ENCODE measurements around the gene TAF8.

Gene TAF8

DNA sequence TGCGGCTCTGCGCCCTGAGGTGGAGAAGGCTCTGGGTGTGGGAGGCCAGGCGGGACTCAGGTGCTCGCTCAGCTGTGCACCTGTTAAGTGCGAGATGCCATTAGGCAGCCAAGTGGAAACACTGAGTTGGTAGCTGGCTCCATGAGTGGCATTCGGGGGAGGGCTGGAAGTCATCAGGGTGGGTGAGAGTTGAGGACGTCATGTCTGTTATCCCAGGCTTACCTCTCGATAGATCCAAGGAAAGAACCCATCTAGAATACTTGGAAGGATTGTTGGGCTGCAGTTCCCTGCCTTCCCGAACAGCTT, 41.3 kb downstream of the TAF8 start:
- no peaks in the 10 kb centered on the region for H3K4me1 ChIP-seq (ENCODE audit: insufficient read depth, low read length)

DNA sequence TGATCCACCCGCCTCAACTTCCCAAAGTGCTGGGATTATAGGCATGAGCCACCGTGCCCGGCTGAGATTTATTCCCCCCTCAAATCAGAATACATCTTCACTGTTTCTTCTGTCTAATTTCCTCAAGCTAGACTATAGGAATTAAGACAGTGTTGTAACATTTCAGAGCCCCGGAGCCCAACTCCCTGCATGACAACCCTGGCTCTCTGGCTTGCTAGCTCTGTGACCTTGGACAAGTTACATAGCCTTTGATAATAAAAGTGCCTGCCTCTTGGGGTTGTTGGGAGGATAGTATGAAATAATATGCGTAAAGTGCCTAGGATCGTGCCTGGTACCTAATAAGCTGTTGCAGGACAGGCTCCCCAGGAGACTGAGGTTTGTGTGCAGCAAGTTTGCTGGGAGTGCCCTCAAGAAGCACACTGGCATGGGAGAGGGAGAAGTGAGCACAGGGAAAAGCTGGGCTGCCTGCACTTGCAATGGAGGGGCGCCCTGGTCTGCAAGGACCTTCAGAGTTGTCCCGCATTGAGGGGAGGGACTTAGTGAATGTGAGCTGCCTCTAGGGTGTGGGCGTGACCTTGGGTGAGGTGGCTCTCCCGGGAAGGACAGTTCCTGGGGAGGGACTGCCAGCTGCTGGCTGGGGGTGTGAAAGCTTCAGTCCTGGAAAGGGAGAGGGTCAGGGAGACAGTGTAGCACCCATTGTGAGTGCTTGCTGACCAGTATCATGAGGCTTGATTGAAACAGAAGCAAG, 43.4 kb downstream of the TAF8 start:
- Histone ChIP-seq H3K36me3 (ENCODE audit: insufficient read depth, low read length) (no peaks in the 10 kb centered on the region), H3K4me1 (ENCODE audit: insufficient read depth, low read length) (no peaks in the 10 kb centered on the region), H3K4me3 (ENCODE audit: low read depth in 1 of 2, low read length in 2 of 2) (no peak overlapping the region), H3K27ac (ENCODE audit: low read depth, low read length) (no peak overlapping the region), H3K27me3 (ENCODE audit: control insufficient read depth in 1 of 2, insufficient read depth in 2 of 2, low read length in 2 of 2) (no peaks in the 10 kb centered on the region), H3K9me3 (ENCODE audit: low read length) (no peaks in the 10 kb centered on the region), H3K9ac (ENCODE audit: low read length) (no peak overlapping the region)

More for the DNA sequence above, 41.3 kb downstream of the TAF8 start:
- Histone ChIP-seq H3K9me3 (ENCODE audit: low read length) (no peaks in the 10 kb centered on the region), H3K9ac (ENCODE audit: low read length) (no peak overlapping the region), H3K4me3 (ENCODE audit: low read depth in 1 of 2, low read length in 2 of 2) (no peak overlapping the region), H3K27ac (ENCODE audit: low read depth, low read length) (no peak overlapping the region), H3K36me3 (ENCODE audit: insufficient read depth, low read length) (no peaks in the 10 kb centered on the region), H3K27me3 (ENCODE audit: control insufficient read depth in 1 of 2, insufficient read depth in 2 of 2, low read length in 2 of 2) (no peaks in the 10 kb centered on the region)

DNA sequence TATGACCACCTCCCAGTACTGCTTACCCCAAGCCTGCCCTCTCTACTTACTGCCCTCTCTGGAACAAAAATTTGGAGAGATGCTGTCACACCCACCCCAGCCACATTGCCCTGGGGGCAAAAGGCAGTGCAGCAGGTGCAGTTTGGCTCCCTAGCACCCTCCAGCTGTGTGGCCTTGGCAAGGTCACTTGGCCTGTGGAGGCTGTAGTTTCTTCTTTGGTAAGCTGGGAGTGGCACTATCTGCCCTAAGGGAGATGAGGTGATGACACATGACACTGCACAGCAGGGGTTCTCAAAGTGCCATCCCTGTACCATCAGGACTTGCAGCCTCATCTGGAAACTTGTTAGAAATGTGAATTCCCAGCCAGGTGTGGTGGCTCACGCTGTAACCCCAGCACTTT, 44.8 kb downstream of the TAF8 start:
- H3K9ac ChIP-seq (ENCODE audit: low read length), result no peak overlapping the region
- H3K4me3 ChIP-seq (ENCODE audit: low read depth in 1 of 2, low read length in 2 of 2), result no peak overlapping the region
- no peaks in the 10 kb centered on the region for H3K9me3 ChIP-seq (ENCODE audit: low read length)
- no peaks in the 10 kb centered on the region for H3K4me1 ChIP-seq (ENCODE audit: insufficient read depth, low read length)
- H3K27me3 ChIP-seq (ENCODE audit: control insufficient read depth in 1 of 2, insufficient read depth in 2 of 2, low read length in 2 of 2), result no peaks in the 10 kb centered on the region
- no peaks in the 10 kb centered on the region for H3K36me3 ChIP-seq (ENCODE audit: insufficient read depth, low read length)
- no peak overlapping the region for H3K27ac ChIP-seq (ENCODE audit: low read depth, low read length)

DNA sequence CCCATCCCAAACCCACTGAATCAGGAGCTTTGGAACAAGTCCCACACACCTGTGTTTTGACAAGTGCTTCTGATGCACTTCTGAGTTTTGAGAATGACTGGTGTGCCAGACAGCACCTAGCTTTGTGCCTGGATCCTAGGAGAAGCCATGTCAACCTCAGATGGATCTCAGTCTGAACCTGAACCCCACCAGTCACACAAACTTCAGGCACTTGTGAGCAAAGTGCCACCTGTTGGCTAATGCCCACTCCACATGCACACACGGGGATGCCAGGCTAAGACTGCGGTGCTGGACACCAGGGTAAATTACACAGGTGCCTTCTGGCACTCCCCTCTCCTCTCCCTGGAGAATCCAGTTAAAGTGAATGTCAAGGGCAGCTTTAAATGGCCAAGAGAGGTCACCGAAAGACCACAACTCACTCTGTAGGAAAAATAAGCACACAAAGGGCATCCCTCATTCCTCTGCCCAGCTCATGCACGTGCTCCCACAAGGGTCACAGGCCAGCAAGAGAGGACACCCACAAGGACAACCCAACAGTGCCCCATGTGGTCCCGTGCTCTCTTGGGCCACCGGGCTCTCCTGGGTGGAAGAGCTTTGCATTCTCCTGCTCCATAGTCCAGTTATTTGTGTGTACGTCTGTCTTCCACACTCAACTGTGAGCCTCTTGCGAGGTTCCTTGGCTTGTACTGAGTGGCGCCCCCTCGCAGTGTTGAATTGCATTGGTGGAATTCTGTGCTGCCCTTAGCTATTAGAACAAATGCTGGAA, 45.6 kb downstream of the TAF8 start:
- H3K9me3 ChIP-seq (ENCODE audit: low read length), result no peaks in the 10 kb centered on the region
- H3K9ac ChIP-seq (ENCODE audit: low read length), result no peak overlapping the region
- no peaks in the 10 kb centered on the region for H3K36me3 ChIP-seq (ENCODE audit: insufficient read depth, low read length)
- H3K4me1 ChIP-seq (ENCODE audit: insufficient read depth, low read length), result no peaks in the 10 kb centered on the region
- H3K27me3 ChIP-seq (ENCODE audit: control insufficient read depth in 1 of 2, insufficient read depth in 2 of 2, low read length in 2 of 2), result no peaks in the 10 kb centered on the region
- no peak overlapping the region for H3K4me3 ChIP-seq (ENCODE audit: low read depth in 1 of 2, low read length in 2 of 2)
- H3K27ac ChIP-seq (ENCODE audit: low read depth, low read length), result no peak overlapping the region

GRCh38 chr6:42099340-42100028, 49.2 kb downstream of the TAF8 start:
- Histone ChIP-seq H3K27me3 (ENCODE audit: control insufficient read depth in 1 of 2, insufficient read depth in 2 of 2, low read length in 2 of 2) (peaks cover 0 to 6% of the 10 kb centered on the region in 2 donors), H3K9me3 (ENCODE audit: low read length) (no peaks in the 10 kb centered on the region), H3K4me1 (ENCODE audit: insufficient read depth, low read length) (peaks cover 10% of the 10 kb centered on the region), H3K36me3 (ENCODE audit: insufficient read depth, low read length) (no peaks in the 10 kb centered on the region), H3K4me3 (ENCODE audit: low read depth in 1 of 2, low read length in 2 of 2) (no peak overlapping the region), H3K27ac (ENCODE audit: low read depth, low read length) (no peak overlapping the region), H3K9ac (ENCODE audit: low read length) (no peak overlapping the region)

DNA sequence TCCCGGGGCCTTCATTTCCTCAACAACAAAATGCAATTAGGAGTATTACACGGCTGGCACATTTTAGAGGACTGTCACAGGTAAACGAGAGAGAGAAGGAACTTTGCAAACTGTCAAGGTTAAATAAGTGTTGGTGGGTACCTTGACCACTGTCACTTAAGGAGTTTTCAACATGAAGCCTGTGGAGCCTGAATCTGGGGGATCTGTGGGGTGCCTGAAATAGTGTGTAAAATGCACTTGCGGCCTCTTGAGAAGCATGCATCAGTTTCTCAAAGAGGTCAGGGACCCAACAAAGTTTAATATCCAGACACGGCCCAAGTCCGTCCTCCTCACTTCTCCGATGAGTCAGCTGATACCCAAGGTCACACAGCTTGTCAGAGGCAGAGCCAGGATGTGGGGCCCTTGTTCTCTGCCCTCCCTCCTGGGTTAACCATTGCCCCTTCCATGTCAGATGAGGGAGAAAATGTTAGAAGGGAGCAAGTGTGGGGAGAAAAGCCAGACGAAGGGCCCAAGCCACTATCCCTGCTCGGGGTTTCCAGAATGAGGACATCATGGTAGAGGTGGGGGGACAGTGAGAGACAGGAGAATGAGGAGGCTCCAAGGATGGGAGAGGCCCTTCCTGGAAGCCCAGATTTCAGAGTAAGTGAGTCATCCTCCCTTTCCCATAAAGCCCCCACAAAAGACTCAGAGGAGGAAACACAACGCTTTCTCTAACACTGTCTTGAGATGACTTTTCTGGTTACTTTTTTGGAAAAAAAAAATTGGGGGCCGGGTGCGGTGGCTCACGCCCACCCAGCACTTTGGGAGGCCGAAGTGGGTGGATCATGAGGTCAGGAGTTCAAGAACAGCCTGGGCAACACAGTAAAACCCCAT, 49.9 kb downstream of the TAF8 start:
- peaks cover 0 to 14% of the 10 kb centered on the region in 2 donors for H3K27me3 ChIP-seq (ENCODE audit: control insufficient read depth in 1 of 2, insufficient read depth in 2 of 2, low read length in 2 of 2)
- H3K36me3 ChIP-seq (ENCODE audit: insufficient read depth, low read length), result no peaks in the 10 kb centered on the region
- H3K9ac ChIP-seq (ENCODE audit: low read length), result no peak overlapping the region
- peaks cover 10% of the 10 kb centered on the region for H3K4me1 ChIP-seq (ENCODE audit: insufficient read depth, low read length)
- H3K4me3 ChIP-seq (ENCODE audit: low read depth in 1 of 2, low read length in 2 of 2), result no peak overlapping the region
- no peak overlapping the region for H3K27ac ChIP-seq (ENCODE audit: low read depth, low read length)
- H3K9me3 ChIP-seq (ENCODE audit: low read length), result no peaks in the 10 kb centered on the region

GRCh38 chr6:42101186-42101657, 50.9 kb downstream of the TAF8 start:
- peaks cover 0 to 14% of the 10 kb centered on the region in 2 donors for H3K27me3 ChIP-seq (ENCODE audit: control insufficient read depth in 1 of 2, insufficient read depth in 2 of 2, low read length in 2 of 2)
- H3K27ac ChIP-seq (ENCODE audit: low read depth, low read length), result peak overlapping the region; percentile 19
- no peak overlapping the region for H3K9ac ChIP-seq (ENCODE audit: low read length)
- H3K4me3 ChIP-seq (ENCODE audit: low read depth in 1 of 2, low read length in 2 of 2), result no peak overlapping the region
- peaks cover 10% of the 10 kb centered on the region for H3K4me1 ChIP-seq (ENCODE audit: insufficient read depth, low read length)
- no peaks in the 10 kb centered on the region for H3K9me3 ChIP-seq (ENCODE audit: low read length)
- no peaks in the 10 kb centered on the region for H3K36me3 ChIP-seq (ENCODE audit: insufficient read depth, low read length)

- no peak overlapping the region for H3K9ac ChIP-seq (ENCODE audit: low read length)
- peaks cover 0 to 14% of the 10 kb centered on the region in 2 donors for H3K27me3 ChIP-seq (ENCODE audit: control insufficient read depth in 1 of 2, insufficient read depth in 2 of 2, low read length in 2 of 2)
- no peak overlapping the region for H3K4me3 ChIP-seq (ENCODE audit: low read depth in 1 of 2, low read length in 2 of 2)
- no peaks in the 10 kb centered on the region for H3K9me3 ChIP-seq (ENCODE audit: low read length)
- no peaks in the 10 kb centered on the region for H3K36me3 ChIP-seq (ENCODE audit: insufficient read depth, low read length)
- no peak overlapping the region for H3K27ac ChIP-seq (ENCODE audit: low read depth, low read length)
- peaks cover 10% of the 10 kb centered on the region for H3K4me1 ChIP-seq (ENCODE audit: insufficient read depth, low read length)
These were observed 52.9 kb downstream of the TAF8 start for GRCh38 chr6:42103216-42103615.

DNA sequence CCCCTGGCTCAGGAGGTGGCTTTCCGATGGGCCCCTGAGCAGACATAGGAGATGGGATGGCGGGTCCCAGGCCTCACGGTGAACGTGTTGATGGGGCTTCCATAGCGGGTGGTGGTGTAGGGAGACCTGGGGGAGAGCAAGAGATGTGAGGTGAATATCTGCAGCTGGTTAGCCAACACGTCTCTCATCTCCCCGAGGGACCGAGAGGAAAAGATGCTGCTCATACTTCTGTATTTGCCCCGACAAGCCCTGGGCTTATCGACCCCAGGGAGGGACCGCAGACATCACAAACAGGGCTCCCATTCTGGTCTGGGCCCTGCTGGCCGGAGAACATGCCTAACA, 53.4 kb downstream of the TAF8 start:
- H3K27ac ChIP-seq (ENCODE audit: low read depth, low read length), result no peak overlapping the region
- H3K9me3 ChIP-seq (ENCODE audit: low read length), result no peaks in the 10 kb centered on the region
- H3K4me3 ChIP-seq (ENCODE audit: low read depth in 1 of 2, low read length in 2 of 2), result peak overlapping the region in 1 of 2 donors; percentile 27
- peaks cover 10% of the 10 kb centered on the region for H3K4me1 ChIP-seq (ENCODE audit: insufficient read depth, low read length)
- no peaks in the 10 kb centered on the region for H3K36me3 ChIP-seq (ENCODE audit: insufficient read depth, low read length)
- peaks cover 0 to 14% of the 10 kb centered on the region in 2 donors for H3K27me3 ChIP-seq (ENCODE audit: control insufficient read depth in 1 of 2, insufficient read depth in 2 of 2, low read length in 2 of 2)
- H3K9ac ChIP-seq (ENCODE audit: low read length), result no peak overlapping the region

DNA sequence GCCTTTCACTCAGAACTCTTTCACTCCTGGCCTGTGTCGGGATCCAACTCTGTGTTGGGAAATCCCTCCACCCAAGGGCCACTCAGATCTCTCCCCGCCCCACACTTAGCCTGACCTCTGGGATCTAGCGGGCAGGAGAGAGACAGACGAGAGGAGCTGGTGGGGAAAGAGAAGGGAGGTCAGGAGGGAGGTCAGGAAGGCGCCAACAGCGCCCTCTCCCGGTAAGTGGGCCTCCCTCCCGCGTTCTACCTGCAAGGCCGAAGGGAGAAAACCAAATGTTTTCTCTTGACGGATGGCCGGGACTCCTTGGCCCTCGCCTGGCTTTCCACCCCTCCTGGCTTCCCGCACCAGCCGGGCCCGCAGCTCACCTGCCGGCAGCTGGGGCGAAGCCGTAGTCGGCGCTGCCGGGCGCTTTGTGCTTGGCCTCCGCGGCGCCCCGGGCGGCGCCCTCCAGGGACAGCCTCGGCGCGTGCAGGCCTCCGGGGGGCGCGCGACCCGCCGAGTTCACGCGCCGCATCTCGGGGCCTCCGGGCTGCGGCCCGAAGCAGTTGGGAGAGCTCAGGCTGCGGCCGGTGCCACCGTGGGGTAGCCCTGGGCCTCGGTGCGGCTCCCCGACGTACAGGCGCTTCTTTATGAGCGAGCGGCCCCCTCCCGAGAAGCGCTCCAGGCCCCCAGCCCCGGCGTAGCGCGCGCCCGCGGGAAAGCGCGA, 53.9 kb downstream of the TAF8 start:
- Histone ChIP-seq H3K27me3 (ENCODE audit: control insufficient read depth in 1 of 2, insufficient read depth in 2 of 2, low read length in 2 of 2) (peaks cover 0 to 14% of the 10 kb centered on the region in 2 donors), H3K27ac (ENCODE audit: low read depth, low read length) (no peak overlapping the region), H3K36me3 (ENCODE audit: insufficient read depth, low read length) (no peaks in the 10 kb centered on the region), H3K9me3 (ENCODE audit: low read length) (no peaks in the 10 kb centered on the region), H3K4me3 (ENCODE audit: low read depth in 1 of 2, low read length in 2 of 2) (peak overlapping the region; percentile 27 to 41), H3K9ac (ENCODE audit: low read length) (no peak overlapping the region), H3K4me1 (ENCODE audit: insufficient read depth, low read length) (peaks cover 10% of the 10 kb centered on the region)

Measured in muscle layer of colon (tissue), 2 donors.